Skeletal muscle satellite cell (primary cell): ENCODE data around the gene NOXA1.
A peak's percentile ranks its signal among the peaks of the same experiment; 100 is the strongest.

Experiments
- H3K27me3 ChIP-seq: 2 replicates; pipeline ENCODE4 v1.7.0; 2013; ENCODE audit warnings: low read length; ENCODE audit not compliant: control insufficient read depth, insufficient read depth
- H3K36me3 ChIP-seq: 2 replicates; pipeline ENCODE4 v1.7.0; 2013; ENCODE audit warnings: mild to moderate bottlenecking, control low read depth, low read length; ENCODE audit not compliant: insufficient read depth
- H3K4me1 ChIP-seq: 2 replicates; pipeline ENCODE4 v1.7.0; 2013; ENCODE audit warnings: low read length; ENCODE audit not compliant: control insufficient read depth, insufficient read depth
- H3K4me2 ChIP-seq: 2 replicates; pipeline ENCODE4 v1.7.0; 2013; ENCODE audit warnings: mild to moderate bottlenecking, low read length
- H3K4me3 ChIP-seq: 2 replicates; pipeline ENCODE4 v1.7.0; 2013; ENCODE audit warnings: low read length
- H3K9ac ChIP-seq: 2 replicates; pipeline ENCODE4 v1.7.0; 2013; ENCODE audit warnings: mild to moderate bottlenecking, low read depth, low read length, moderate library complexity
- H3K9me3 ChIP-seq: replicated peaks from 2 replicates; pipeline ENCODE4 v1.7.0; 2013; ENCODE audit warnings: mild to moderate bottlenecking, control low read depth, low read length

NOXA1 gene

DNA sequence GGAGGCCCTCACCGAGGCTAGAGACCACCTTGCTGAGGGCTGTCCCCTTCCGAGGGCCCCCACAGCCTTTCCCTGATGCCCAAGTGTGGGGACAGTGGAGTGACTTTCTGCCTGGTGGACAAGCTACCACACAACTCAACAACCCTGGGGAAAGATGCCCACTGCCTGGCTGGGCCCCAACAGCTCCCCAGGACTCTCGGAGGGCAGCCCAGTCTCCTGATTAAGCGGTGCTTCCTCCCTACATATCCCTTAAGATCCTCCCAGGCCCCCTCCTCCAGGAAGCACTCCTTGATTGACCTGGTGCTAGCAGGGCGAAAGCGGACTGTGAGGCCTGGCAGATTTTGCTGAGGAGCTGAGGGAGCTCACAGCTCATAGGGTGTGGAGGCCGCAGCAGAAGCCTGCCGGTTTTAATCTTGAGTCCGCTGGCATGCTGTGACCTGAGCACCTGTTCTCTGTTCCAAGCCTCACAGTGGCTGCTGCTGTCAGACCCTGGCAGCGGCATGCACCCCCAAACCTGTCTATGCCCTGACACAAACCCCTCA, 33.7 kb downstream of the NOXA1 start:
- H3K4me2 ChIP-seq: peak overlapping the region; percentile 99
- H3K4me1 ChIP-seq: peaks cover 44% of the 10 kb centered on the region
- peak overlapping the region; percentile 90 for H3K9ac ChIP-seq
- no peaks in the 10 kb centered on the region for H3K9me3 ChIP-seq
- peaks cover 45% of the 10 kb centered on the region for H3K36me3 ChIP-seq
- no peaks in the 10 kb centered on the region for H3K27me3 ChIP-seq
- peak overlapping the region; percentile 86 for H3K4me3 ChIP-seq

- peak overlapping the region; percentile 90 for H3K9ac ChIP-seq
- no peaks in the 10 kb centered on the region for H3K27me3 ChIP-seq
- H3K4me3 ChIP-seq: peak overlapping the region; percentile 86
- peaks cover 44% of the 10 kb centered on the region for H3K4me1 ChIP-seq
- no peaks in the 10 kb centered on the region for H3K9me3 ChIP-seq
- peaks cover 42% of the 10 kb centered on the region for H3K36me3 ChIP-seq
- H3K4me2 ChIP-seq: peak overlapping the region; percentile 99
These were observed 34.4 kb downstream of the NOXA1 start for GRCh38 chr9:137457406-137458193.

DNA sequence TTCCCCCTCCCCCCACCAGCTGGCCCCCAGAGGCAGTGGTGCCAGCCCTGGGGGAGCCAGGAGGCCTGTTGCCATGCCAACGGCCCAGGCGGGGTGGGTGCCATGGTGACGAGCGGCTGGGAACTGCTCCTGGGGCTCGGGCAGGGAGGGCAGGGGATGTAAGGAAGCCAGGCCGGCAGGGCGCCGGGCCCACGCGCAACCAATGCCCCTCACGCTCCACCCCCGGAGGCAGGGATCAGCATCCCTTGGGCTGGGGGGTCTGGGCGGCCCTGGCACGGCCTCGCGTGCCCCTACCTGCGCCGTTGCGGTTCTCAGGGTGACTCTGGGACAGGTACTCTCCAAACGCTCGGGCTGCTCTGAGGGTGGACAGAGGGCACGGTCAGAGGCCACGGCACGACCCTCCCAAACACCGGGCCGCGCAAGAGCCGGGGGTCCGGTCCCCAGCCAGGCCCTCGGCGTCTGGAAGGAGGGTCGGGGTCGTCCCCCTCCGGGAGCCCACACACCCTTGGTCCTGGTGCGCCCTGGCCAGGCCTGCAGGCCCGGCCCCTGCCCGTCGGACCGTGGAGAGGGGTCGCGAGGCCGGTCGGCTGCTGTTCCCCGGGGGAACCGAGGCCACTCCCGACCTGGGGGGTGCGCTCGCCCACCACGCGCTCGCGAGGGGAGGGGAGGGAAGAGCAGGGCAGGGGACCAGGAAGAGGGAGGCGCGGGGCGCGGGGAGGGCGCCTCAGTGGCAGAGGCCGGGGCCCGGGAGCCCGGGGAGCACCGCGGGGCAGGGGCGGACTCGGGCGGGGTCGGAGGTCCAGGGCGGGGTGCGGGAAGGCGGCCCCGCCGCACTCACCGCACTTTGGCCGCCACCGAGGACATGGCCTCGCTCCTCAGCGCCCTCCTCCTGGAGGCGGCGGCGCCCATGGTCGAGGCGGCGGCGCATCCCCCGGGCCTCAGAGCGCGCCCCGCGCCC, 35.3 kb downstream of the NOXA1 start:
- Histone ChIP-seq H3K4me3 (peak overlapping the region; percentile 86), H3K27me3 (no peaks in the 10 kb centered on the region), H3K9me3 (no peaks in the 10 kb centered on the region), H3K4me2 (peak overlapping the region; percentile 99), H3K4me1 (peaks cover 44% of the 10 kb centered on the region), H3K36me3 (peaks cover 33% of the 10 kb centered on the region), H3K9ac (peak overlapping the region; percentile 90)

GRCh38 chr9:137459152-137459600, 36.0 kb downstream of the NOXA1 start, which contains the start of gene NSMF:
Gene NSMF, minus strand, starts transcription at chr9:137459334. Its CDS starts 232 bp downstream, at chr9:137459102.
- Histone ChIP-seq H3K9me3 (no peaks in the 10 kb centered on the region), H3K4me3 (peak within 1 kb of the TSS; percentile 86), H3K4me1 (peaks cover 44% of the 10 kb centered on the region), H3K4me2 (peak within 1 kb of the TSS; percentile 99), H3K9ac (peak within 1 kb of the TSS; percentile 90), H3K36me3 (peaks cover 29% of the 10 kb centered on the region), H3K27me3 (no peaks in the 10 kb centered on the region)

DNA sequence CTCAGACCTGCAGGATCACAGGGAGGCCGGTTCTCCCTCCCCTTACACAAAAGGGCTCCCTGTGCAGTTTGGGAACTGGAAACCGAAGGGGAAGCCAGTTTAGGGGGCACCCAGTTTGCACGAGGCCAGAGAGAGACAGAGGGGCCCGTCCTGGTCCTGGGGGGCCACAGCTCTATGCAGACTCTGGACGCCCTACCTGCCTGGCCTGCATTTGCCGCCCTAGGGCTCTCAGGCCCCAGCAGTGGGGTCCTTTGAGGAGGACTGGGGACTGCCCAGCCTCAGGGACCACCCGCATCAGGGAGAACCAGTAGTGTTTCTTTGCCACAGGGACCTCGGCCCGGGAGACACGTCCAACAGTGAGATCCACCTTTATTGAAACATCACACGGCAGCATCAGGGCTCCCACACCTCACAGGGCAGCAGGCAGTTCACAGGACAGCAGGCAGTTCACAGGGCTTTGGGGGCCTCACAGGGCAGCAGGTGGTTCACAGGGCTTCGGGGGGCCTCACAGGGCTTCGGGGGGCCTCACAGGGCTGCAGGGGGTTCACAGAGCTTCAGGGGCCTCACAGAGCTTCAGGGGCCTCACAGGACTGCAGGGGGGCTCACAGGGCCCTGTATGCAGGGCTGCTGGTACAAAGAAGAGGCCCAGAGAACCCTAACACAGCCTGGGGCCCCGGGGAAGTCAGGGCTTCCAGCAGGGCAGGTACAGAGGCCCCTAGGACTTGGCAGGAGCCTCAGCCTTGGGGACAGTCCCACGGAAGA, 36.6 kb downstream of the NOXA1 start:
- Histone ChIP-seq H3K27me3 (no peaks in the 10 kb centered on the region), H3K4me1 (peaks cover 37% of the 10 kb centered on the region), H3K4me2 (peak overlapping the region; percentile 99), H3K9ac (peak overlapping the region; percentile 90), H3K36me3 (peaks cover 23% of the 10 kb centered on the region), H3K9me3 (no peaks in the 10 kb centered on the region), H3K4me3 (peak overlapping the region; percentile 86)

GRCh38 chr9:137460363-137461315, 37.4 kb downstream of the NOXA1 start:
- peaks cover 14% of the 10 kb centered on the region for H3K36me3 ChIP-seq
- no peaks in the 10 kb centered on the region for H3K9me3 ChIP-seq
- H3K4me3 ChIP-seq: no peak overlapping the region
- H3K9ac ChIP-seq: no peak overlapping the region
- H3K4me2 ChIP-seq: no peak overlapping the region
- no peaks in the 10 kb centered on the region for H3K27me3 ChIP-seq
- H3K4me1 ChIP-seq: peaks cover 32% of the 10 kb centered on the region

DNA sequence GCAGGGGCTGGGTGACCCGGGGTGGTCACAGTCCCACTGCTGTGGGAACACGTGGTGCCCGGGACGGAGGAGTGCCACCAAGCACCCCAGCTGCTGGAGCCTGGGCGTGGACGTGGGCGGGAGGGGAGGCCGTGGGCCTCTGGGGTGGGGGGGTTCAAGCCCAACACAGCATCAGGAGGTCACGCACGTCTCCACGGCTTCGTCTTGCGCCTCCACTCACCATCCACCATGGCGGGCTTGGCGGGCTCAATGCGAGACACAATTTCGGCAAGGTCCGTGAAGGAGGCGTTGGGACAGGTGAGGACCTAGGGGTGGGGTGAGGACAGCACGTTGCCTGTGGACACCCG, 38.1 kb downstream of the NOXA1 start:
- Histone ChIP-seq H3K36me3 (peaks cover 8% of the 10 kb centered on the region), H3K4me1 (peaks cover 26% of the 10 kb centered on the region), H3K9ac (no peak overlapping the region), H3K4me2 (no peak overlapping the region), H3K4me3 (no peak overlapping the region), H3K27me3 (no peaks in the 10 kb centered on the region), H3K9me3 (no peaks in the 10 kb centered on the region)

DNA sequence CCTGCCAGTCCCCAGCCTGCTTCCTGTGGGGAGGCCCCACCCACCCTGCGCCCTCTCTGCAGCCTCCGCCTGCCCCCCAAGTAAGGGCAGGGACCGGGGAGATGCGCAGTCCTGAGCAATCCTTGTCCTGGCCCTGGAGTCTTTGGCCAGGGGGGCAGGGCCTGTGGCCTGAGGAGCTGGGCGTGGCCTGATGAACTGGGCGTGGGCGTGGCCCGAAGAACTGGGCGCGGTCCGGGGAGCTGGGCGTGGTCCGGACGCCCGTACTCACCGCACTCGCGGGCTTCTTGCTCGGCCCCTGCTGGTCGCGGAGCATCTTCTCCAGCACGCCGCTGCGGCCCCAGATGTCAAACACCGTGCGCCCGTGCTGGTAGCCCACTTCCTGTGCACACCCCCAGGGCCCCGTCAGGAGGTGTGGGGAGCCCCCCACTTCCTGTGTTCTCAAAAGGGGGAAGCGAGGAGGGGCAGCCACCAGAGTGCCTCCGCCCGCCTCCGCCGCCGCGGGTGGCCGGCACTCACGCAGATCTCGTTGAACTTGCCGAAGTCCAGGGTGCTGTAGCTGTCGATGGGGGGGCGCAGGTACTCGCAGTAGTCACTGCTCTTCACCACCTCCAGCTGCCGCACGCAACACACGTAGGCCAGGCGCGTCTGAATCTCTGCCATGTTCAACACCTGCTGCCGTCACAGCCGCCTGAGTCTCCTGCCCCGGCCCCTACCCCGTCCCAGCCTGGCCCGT, 38.6 kb downstream of the NOXA1 start:
- peaks cover 20% of the 10 kb centered on the region for H3K4me1 ChIP-seq
- no peak overlapping the region for H3K9ac ChIP-seq
- H3K27me3 ChIP-seq: no peaks in the 10 kb centered on the region
- no peaks in the 10 kb centered on the region for H3K9me3 ChIP-seq
- no peak overlapping the region for H3K4me2 ChIP-seq
- H3K36me3 ChIP-seq: peaks cover 5% of the 10 kb centered on the region
- no peak overlapping the region for H3K4me3 ChIP-seq

- H3K36me3 ChIP-seq: no peaks in the 10 kb centered on the region
- H3K9ac ChIP-seq: no peak overlapping the region
- no peaks in the 10 kb centered on the region for H3K27me3 ChIP-seq
- no peaks in the 10 kb centered on the region for H3K9me3 ChIP-seq
- peaks cover 14% of the 10 kb centered on the region for H3K4me1 ChIP-seq
- no peak overlapping the region for H3K4me3 ChIP-seq
- H3K4me2 ChIP-seq: no peak overlapping the region
These were observed 39.3 kb downstream of the NOXA1 start for GRCh38 chr9:137462396-137462985.
